A549 treated with dexamethasone at 1 μM for 4 hours (cell line): ENCODE data around the gene BRK1. TPM values are rescaled to one million over a fixed set of nuclear protein-coding genes. Genes with fewer than 3 reads are reported as not detected.

Experiments
- total RNA-seq: library from RNA; stranded (reverse); fragments of 200-300 nt; extraction: Qiagen RNA extraction; gene quantifications from 5 replicates; pipeline ENCODE4 v1.2.3, GENCODE V29; 2022

Gene BRK1
- total RNA-seq = 161 to 190 TPM (median 165 TPM) in 5 replicates

DNA sequence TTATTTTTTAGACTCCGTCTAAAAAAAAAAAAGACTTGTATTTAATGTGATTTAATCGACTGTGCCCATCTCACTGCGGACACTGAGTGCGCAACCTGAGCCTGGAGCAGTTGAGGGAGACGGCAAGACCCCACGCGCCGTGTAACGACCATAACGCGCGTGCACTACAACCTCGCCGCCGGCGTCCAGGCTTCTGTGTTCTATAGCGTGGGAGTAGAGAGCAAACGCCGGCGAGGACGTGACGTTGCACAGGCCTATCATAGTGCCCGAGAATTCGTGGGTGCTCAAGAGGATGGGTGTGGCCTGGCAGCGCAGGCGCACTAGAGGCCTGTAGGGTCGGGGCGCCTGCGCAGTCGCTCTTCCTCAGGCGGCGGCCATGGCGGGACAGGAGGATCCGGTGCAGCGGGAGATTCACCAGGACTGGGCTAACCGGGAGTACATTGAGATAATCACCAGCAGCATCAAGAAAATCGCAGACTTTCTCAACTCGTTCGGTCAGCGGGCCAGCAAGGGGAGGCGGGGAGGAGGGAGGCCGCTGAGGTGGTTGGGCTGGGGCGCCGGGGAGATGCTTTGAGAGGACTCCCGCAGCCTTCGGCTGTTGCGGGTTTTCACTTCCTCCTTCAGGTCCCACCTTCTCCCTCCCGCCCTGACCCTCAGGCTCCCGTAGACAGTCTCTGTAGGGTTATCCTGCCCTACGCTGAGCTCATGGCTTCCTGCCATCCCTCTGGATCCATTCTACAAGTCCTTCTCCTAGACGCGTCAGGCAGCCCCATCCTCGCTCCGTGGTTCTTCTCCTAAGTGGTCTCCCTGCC, at the start of gene BRK1:
Gene BRK1, plus strand, starts transcription at position 350 of the 812 bp plus-strand sequence. Its CDS starts 27 bp downstream, at position 377.

DNA sequence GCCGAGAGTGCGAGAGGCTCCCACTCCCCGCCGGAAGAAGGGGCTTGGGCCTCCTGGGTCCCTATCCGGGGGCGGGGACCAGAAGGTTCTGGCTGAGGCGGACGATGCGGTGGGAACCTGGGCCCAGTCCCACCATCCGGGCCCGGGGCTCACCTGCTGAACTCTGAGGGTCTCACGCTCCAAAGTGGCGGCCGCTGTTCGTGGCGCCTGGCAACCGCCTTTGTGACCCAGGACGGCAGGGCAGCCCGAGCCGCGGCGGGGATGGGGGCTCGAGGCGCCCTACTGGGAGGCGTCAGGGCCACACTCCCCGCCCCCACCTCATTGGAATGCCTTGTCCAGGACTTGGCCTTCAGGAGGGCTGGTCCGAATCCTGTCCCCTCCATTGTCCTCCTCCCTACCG, 7.4 kb upstream of the BRK1 start, which contains the start of gene FANCD2OS:
Gene FANCD2OS, minus strand, starts transcription at position 165 of the 400 bp plus-strand sequence. CDS start 3,481 bp downstream, outside the sequence.

DNA sequence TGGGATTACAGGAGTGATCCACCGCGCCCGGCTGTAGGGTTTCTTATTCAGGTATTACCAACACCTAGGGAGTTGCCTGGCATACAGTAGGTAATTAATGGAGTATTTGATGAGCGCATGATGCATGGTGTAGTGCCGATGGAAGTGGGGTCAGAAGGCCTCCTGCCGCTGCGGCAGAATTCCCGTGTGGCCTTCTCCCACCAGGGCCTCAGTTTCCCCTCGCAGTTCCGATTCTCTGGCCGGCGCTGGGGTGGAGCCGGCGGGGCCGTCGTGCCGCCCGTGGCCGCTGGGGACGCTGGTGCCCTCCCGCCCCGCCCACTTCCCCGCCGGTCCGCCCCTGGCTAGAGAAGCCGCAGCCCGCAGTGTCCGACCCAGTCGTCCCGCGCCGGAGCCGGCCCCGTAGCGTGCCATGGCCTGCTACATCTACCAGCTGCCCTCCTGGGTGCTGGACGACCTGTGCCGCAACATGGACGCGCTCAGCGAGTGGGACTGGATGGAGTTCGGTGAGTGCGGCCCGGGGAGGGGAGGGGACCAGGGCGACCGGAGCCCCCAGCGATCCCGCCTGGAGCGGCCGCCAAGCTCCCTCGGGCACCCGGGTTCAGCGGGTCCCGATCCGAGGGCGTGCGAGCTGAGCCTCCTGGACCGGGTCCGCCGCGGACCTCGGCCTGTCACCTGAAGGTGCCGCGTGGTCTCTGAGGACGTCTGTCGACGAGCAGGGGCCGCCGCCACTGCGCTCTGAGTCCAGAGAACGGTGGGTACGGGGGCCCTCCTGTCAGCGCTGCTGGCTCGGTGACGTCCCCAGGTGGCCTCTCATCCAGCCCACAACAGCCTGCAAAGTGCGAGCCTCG, 49.3 kb downstream of the BRK1 start, which contains the start of gene IRAK2:
Gene IRAK2, plus strand, starts transcription at position 374 of the 848 bp plus-strand sequence. Its CDS starts 36 bp downstream, at position 410.

Other genes with a start within 250 kb of the BRK1 start
- 75.0 to 96.1 TPM (median 82.6 TPM) in 5 replicates for gene CIDEC, start 235.4 kb upstream of the BRK1 start, total RNA-seq
- 85.1 to 101 TPM (median 91.0 TPM) in 5 replicates for gene JAGN1, start 225.1 kb upstream of the BRK1 start, total RNA-seq
- gene IL17RE, start 212.8 kb upstream of the BRK1 start, total RNA-seq = 0.88 to 1.7 TPM (median 1.5 TPM) in 5 replicates
- gene IL17RC, start 198.6 kb upstream of the BRK1 start, total RNA-seq = 26.8 to 35.6 TPM (median 28.7 TPM) in 5 replicates
- gene CRELD1, start 181.8 kb upstream of the BRK1 start, total RNA-seq = 10.1 to 15.5 TPM (median 13.5 TPM) in 5 replicates
- 1.2 to 1.9 TPM (median 1.7 TPM) in 5 replicates for gene PRRT3, start 163.3 kb upstream of the BRK1 start, total RNA-seq
- gene EMC3, start 128.8 kb upstream of the BRK1 start, total RNA-seq = 104 to 143 TPM (median 110 TPM) in 5 replicates
- gene FANCD2, start 89.2 kb upstream of the BRK1 start, total RNA-seq = 18.3 to 21.7 TPM (median 20.2 TPM) in 5 replicates
- gene FANCD2OS, start 7.4 kb upstream of the BRK1 start, total RNA-seq = not detected in 5 replicates
- gene VHL, start 26.1 kb downstream of the BRK1 start, total RNA-seq = 24.2 to 35.5 TPM (median 32.5 TPM) in 5 replicates
- 11.9 to 14.8 TPM (median 13.0 TPM) in 5 replicates for gene IRAK2, start 49.2 kb downstream of the BRK1 start, total RNA-seq
- 29.4 to 37.4 TPM (median 35.8 TPM) in 5 replicates for gene TATDN2, start 132.8 kb downstream of the BRK1 start, total RNA-seq
- gene GHRL, start 177.3 kb downstream of the BRK1 start, total RNA-seq = 0.15 TPM in 1 of 5 replicates, not detected in the others
- 215 to 224 TPM (median 218 TPM) in 5 replicates for gene SEC13, start 205.4 kb downstream of the BRK1 start, total RNA-seq